Activated naive CD8-positive, alpha-beta T cell (primary cell): ENCODE measurements around the gene IFITM2.
A peak's percentile ranks its signal among the peaks of the same experiment; 100 is the strongest.
"Not testable (repeated sequence)": the region's sequence is repeated elsewhere in the genome, so short reads cannot be mapped to it uniquely, and the experiment has no call there.

Experiments
- H3K27ac Mint-ChIP-seq: one replicate; pipeline ENCODE4 v1.8.0; 2021; ENCODE audit warnings: mixed read lengths
- H3K27me3 Mint-ChIP-seq: one replicate; pipeline ENCODE4 v1.8.0; 2021; ENCODE audit warnings: mixed read lengths
- H3K36me3 Mint-ChIP-seq: one replicate; pipeline ENCODE4 v1.8.0; 2021; ENCODE audit warnings: mixed read lengths
- H3K4me1 Mint-ChIP-seq: one replicate; pipeline ENCODE4 v1.8.0; 2021; ENCODE audit warnings: low read depth, mixed read lengths
- H3K4me3 Mint-ChIP-seq: one replicate; pipeline ENCODE4 v1.8.0; 2021; ENCODE audit warnings: mild to moderate bottlenecking, mixed read lengths
- H3K9me3 Mint-ChIP-seq: one replicate; pipeline ENCODE4 v1.8.0; 2021; ENCODE audit warnings: low read depth, mixed read lengths

IFITM2 gene

DNA sequence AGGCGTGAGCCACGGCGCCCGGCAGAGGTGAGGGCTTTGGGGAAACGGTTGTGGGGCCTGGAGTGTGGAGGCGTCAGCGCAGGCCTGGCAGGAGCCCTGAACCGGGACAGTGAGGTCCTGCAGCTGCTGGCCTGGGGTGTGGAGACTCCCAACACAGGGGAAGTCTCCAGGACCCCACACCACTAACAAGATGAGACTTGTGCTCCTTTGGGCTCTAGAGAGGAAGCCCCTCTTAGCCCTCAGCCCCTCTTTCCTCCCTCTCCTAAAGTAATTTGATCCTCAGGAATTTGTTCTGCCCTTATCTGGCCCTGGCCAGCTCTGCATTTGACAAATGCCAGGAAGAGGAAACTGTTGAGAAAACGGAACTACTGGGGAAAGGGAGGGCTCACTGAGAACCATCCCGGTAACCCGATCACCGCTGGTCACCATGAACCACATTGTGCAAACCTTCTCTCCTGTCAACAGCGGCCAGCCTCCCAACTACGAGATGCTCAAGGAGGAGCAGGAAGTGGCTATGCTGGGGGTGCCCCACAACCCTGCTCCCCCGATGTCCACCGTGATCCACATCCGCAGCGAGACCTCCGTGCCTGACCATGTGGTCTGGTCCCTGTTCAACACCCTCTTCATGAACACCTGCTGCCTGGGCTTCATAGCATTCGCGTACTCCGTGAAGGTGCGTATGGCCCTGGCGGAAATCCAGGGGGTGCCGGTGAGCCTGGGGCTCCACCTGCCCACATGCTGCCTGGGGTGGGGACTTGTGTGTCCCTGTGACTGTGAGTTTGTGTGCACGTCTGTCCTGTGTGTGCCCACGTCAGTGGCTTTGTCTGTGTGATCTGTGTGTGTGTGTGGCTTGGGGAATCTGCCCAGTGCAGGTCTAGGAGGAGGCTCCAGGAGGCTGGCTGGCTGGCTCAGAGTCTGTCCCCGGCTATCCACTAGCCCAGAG is at the start of gene IFITM2:
TSS of gene IFITM2 (plus strand) at position 51 of the 943 bp plus-strand sequence. CDS start at position 428, 377 bp downstream.
- peak within 1 kb of the TSS; percentile 93 for H3K27ac Mint-ChIP-seq
- not testable (repeated sequence) for H3K36me3 Mint-ChIP-seq, H3K27me3 Mint-ChIP-seq, H3K9me3 Mint-ChIP-seq
- H3K4me3 Mint-ChIP-seq, result peak within 1 kb of the TSS; percentile 91
- H3K4me1 Mint-ChIP-seq, result peaks cover 54% of the 10 kb centered on the region

DNA sequence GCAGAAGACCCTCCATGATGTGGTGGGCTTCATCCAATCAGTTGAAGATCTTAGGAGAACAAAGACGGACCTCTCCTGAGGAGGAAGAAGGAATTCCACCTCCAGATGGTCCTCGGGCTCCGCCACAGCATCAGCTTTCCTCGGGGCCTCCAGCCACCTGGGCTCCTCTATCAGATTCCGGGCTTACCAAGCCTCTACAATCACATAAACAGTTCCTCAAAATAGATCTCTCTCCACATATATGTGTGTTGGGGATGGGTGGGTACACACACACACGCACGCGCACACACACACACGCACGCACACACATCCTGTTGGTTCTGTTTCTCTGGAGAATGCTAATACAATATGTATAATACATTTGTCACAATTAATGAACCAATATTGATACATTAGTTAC is 48.2 kb upstream of the IFITM2 start:
- Mint-ChIP-seq H3K4me1 (no peaks in the 10 kb centered on the region), H3K27me3 (no peaks in the 10 kb centered on the region), H3K4me3 (no peak overlapping the region), H3K27ac (no peak overlapping the region), H3K9me3 (no peaks in the 10 kb centered on the region), H3K36me3 (no peaks in the 10 kb centered on the region)

GRCh38 chr11:261624-262023 is 46.0 kb upstream of the IFITM2 start:
- no peaks in the 10 kb centered on the region for H3K36me3 Mint-ChIP-seq
- peaks cover 5% of the 10 kb centered on the region for H3K4me1 Mint-ChIP-seq
- no peaks in the 10 kb centered on the region for H3K9me3 Mint-ChIP-seq
- no peak overlapping the region for H3K4me3 Mint-ChIP-seq
- H3K27ac Mint-ChIP-seq, result no peak overlapping the region
- no peaks in the 10 kb centered on the region for H3K27me3 Mint-ChIP-seq

DNA sequence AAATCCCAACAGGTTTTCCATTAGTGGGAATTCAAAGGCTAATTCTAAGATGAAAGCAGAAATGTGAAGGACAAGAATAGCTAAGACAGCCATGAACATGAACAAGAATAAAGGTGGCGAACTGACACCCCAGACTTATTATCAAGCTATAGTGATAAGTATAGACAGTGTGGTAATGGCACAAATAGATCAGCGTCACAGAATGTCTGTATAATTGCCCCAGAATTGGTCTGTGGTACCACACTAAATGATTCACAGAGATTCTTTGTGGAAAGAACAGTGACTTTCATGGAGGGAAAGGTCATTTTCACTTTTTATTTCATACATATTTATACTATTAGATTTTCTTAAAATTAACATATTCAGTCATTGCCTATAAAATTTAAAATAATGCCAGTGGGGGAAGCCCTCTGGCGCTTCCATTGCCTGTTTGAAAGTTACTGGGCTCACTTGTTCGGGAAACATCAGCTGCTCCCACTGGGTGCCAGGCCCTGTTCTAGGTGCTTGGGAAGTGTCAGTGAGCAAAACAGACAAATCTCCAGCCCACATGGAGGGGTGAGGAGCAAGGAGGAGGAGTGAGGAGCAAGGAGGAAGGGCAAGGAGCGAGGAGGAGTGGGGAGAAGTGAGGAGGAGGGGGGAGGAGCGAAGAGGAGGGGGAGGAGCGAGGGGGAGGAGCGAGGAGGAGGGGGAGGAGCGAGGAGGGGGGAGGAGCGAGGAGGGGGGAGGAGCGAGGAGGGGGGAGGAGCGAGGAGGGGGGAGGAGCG is 40.8 kb upstream of the IFITM2 start:
- no peaks in the 10 kb centered on the region for H3K9me3 Mint-ChIP-seq

DNA sequence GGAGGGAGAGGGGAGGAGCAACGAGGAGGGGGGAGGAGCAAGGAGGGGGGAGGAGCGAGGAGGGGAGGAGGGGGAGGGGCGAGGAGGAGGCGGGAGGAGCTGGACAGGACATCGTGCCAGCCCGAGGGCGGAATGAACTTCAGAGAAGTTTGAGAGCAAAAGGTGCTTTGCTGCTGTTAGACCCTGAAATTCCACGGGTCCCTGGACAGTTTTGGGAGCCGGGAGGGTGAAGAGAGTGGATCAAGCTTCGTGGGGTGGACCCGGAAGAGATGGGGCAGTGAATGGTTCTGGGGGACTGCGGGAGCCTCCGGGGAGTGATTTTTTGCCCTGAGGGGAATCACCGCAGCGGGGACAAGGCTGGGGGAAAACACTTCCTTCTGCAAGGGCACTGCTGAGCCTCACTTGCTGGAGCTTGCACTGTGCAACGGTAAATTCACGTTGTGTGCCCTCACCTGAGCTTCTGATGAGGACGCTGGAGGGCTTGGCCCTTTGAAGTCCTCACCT is 40.1 kb upstream of the IFITM2 start:
- peak overlapping the region; percentile 92 for H3K4me3 Mint-ChIP-seq
- peaks cover 40% of the 10 kb centered on the region for H3K4me1 Mint-ChIP-seq
- peak overlapping the region; percentile 94 for H3K27ac Mint-ChIP-seq
- H3K27me3 Mint-ChIP-seq, result no peaks in the 10 kb centered on the region
- no peaks in the 10 kb centered on the region for H3K9me3 Mint-ChIP-seq
- H3K36me3 Mint-ChIP-seq, result no peaks in the 10 kb centered on the region

More for the DNA sequence above, 40.8 kb upstream of the IFITM2 start:
- H3K27me3 Mint-ChIP-seq, result no peaks in the 10 kb centered on the region
- peaks cover 39% of the 10 kb centered on the region for H3K4me1 Mint-ChIP-seq
- no peaks in the 10 kb centered on the region for H3K36me3 Mint-ChIP-seq
- H3K27ac Mint-ChIP-seq, result peak overlapping the region; percentile 97
- H3K4me3 Mint-ChIP-seq, result peak overlapping the region; percentile 86

GRCh38 chr11:268716-269145 is 38.9 kb upstream of the IFITM2 start:
- not testable (repeated sequence) for H3K36me3 Mint-ChIP-seq, H3K27me3 Mint-ChIP-seq, H3K9me3 Mint-ChIP-seq
- peak overlapping the region; percentile 94 for H3K27ac Mint-ChIP-seq
- peak overlapping the region; percentile 92 for H3K4me3 Mint-ChIP-seq
- H3K4me1 Mint-ChIP-seq, result peaks cover 40% of the 10 kb centered on the region

GRCh38 chr11:269146-269890 is 38.3 kb upstream of the IFITM2 start:
- H3K4me3 Mint-ChIP-seq, result peak overlapping the region; percentile 92
- H3K4me1 Mint-ChIP-seq, result peaks cover 40% of the 10 kb centered on the region
- H3K36me3 Mint-ChIP-seq, result no peaks in the 10 kb centered on the region
- H3K27me3 Mint-ChIP-seq, result no peaks in the 10 kb centered on the region
- peak overlapping the region; percentile 94 for H3K27ac Mint-ChIP-seq
- no peaks in the 10 kb centered on the region for H3K9me3 Mint-ChIP-seq

GRCh38 chr11:270451-271318 is 36.9 kb upstream of the IFITM2 start:
- peaks cover 45% of the 10 kb centered on the region for H3K4me1 Mint-ChIP-seq
- H3K4me3 Mint-ChIP-seq, result no peak overlapping the region
- no peaks in the 10 kb centered on the region for H3K9me3 Mint-ChIP-seq
- H3K27me3 Mint-ChIP-seq, result no peaks in the 10 kb centered on the region
- no peaks in the 10 kb centered on the region for H3K36me3 Mint-ChIP-seq
- H3K27ac Mint-ChIP-seq, result peak overlapping the region; percentile 94

DNA sequence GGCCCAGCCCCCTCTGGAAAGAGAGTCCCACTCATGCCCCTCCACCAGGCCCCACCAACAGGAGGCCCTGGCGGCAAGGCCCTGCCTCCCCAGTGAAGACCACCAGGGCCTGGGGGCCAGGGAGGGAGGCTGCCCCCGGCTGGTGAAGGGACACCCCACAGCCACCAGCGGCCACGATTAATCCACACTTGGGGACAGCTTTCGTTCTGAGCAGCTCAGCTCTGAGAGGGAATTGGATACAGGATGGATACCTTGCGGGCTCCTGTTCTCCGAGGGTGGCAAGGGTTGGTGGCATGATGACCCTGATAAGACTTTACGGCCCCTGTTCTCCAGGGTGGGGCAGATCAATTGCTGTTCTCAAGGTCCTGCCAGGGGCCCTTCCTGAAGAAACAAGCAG is 36.3 kb upstream of the IFITM2 start:
- peaks cover 45% of the 10 kb centered on the region for H3K4me1 Mint-ChIP-seq
- H3K27ac Mint-ChIP-seq, result no peak overlapping the region
- H3K9me3 Mint-ChIP-seq, result peaks cover 5% of the 10 kb centered on the region
- no peaks in the 10 kb centered on the region for H3K27me3 Mint-ChIP-seq
- no peak overlapping the region for H3K4me3 Mint-ChIP-seq
- H3K36me3 Mint-ChIP-seq, result peaks cover 5% of the 10 kb centered on the region

DNA sequence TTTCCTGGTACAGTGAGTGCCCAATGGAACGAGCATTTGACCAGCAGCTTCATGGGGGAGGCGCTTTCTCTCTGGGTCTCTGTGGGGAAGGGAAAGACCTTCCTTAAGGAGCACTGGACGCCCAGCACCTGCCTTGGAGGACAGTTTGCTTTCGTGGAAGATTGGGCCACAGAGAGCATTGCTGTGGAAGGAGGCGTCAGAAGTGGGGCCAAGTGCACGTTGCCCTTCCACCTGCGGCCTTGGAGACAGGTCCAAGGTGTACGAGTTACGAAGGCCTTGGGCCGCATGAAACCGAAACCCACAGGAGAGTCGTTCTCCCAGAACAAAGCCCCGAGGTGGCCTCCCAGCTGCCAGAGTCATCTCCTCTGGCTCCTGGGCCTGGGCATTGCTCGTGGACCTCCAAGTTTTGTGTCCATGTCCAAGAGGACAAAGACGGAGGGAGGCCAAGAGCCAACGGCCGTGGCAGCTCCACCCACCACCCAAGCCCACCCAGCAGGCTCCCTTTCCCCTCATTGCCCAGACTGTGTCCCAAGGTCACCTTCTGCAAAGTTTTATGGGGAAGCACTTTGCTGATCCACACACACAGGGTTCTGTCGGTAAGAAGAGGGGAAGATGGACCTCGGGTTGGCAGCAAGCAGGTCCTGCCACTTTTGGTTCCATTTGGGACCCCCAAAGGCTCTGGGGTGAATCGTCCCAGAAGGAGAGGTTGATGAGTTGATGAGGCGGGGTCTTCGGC is 35.3 kb upstream of the IFITM2 start:
- peak overlapping the region; percentile 46 for H3K27ac Mint-ChIP-seq
- H3K27me3 Mint-ChIP-seq, result no peaks in the 10 kb centered on the region
- H3K4me1 Mint-ChIP-seq, result peaks cover 44% of the 10 kb centered on the region
- H3K9me3 Mint-ChIP-seq, result peaks cover 9% of the 10 kb centered on the region
- no peak overlapping the region for H3K4me3 Mint-ChIP-seq
- peaks cover 10% of the 10 kb centered on the region for H3K36me3 Mint-ChIP-seq

DNA sequence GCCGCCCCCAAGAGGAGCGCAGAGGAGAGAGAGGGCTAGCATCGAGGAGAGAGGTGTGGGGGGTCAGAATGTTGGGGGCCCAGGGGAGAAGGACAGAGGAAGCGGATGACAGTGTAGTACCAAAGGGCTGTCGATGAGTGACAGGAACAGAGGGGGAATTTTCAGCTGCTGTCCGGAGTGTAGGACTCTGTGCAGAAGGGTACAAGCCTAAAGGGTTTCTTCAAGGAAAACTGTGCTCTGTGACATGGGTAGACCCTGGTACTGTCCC is 34.8 kb upstream of the IFITM2 start:
- peaks cover 9% of the 10 kb centered on the region for H3K9me3 Mint-ChIP-seq
- H3K36me3 Mint-ChIP-seq, result peaks cover 12% of the 10 kb centered on the region
- H3K27ac Mint-ChIP-seq, result peak overlapping the region; percentile 46
- H3K4me1 Mint-ChIP-seq, result peaks cover 44% of the 10 kb centered on the region
- no peaks in the 10 kb centered on the region for H3K27me3 Mint-ChIP-seq
- no peak overlapping the region for H3K4me3 Mint-ChIP-seq

DNA sequence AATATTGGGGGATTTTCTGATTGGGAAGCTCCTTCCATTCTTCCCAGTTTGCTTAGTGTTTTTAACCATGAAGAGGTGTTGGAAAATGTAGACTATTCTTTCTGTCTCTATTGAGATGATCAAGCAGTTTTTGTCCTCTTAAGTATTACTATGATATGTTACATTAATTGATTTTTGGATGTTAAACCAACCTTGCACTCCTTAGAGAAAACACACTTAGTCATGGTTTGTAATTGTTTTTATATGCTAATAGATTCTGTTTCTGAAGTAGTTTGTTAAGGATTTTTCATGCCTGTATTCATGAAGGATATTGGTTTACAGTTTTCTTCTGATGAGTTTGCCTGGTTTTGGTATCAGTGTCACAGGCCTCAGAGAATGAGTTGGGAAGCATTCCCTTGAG is 31.4 kb upstream of the IFITM2 start:
- H3K4me3 Mint-ChIP-seq, result no peak overlapping the region

More for the DNA sequence above, 31.4 kb upstream of the IFITM2 start:
- H3K9me3 Mint-ChIP-seq, result peaks cover 9% of the 10 kb centered on the region
- peaks cover 12% of the 10 kb centered on the region for H3K36me3 Mint-ChIP-seq
- H3K4me1 Mint-ChIP-seq, result peaks cover 34% of the 10 kb centered on the region
- H3K27ac Mint-ChIP-seq, result peak overlapping the region; percentile 97
- no peaks in the 10 kb centered on the region for H3K27me3 Mint-ChIP-seq
